SHP77 (cell line): ENCODE data around the gene HRC.
"Not testable (repeated sequence)": the region's sequence is repeated elsewhere in the genome, so short reads cannot be mapped to it uniquely, and the experiment has no call there.

Experiments used
- DNase-seq, 2 experiments: peaks; one replicate each; lab custom pipeline; 2025; lab: John Stamatoyannopoulos, UW

Gene HRC

GRCh38 chr19:49160450-49161189, 5.4 kb upstream of the HRC start:
- no peak for DNase-seq

GRCh38 chr19:49157445-49158224, 2.4 kb upstream of the HRC start, which contains the start of gene TRPM4:
TRPM4 (plus strand) TSS chr19:49157792; CDS start chr19:49157867, 75 bp downstream.
- peak; percentile 49 to 78 for DNase-seq

- no peak for DNase-seq
Observed at GRCh38 chr19:49155820-49156346, 687 bp upstream of the HRC start.

GRCh38 chr19:49154279-49154678, 917 bp downstream of the HRC start:
- no peak for DNase-seq

- DNase-seq = no peak
Observed at GRCh38 chr19:49153167-49153809, 1.9 kb downstream of the HRC start.

GRCh38 chr19:49152119-49152550, 3.1 kb downstream of the HRC start:
- DNase-seq = no peak

- peak; percentile 77 to 84 for DNase-seq
Observed at GRCh38 chr19:49151267-49152118, 3.7 kb downstream of the HRC start.

GRCh38 chr19:49150944-49151243, 4.3 kb downstream of the HRC start:
- DNase-seq = no peak

GRCh38 chr19:49150106-49150943, 4.9 kb downstream of the HRC start:
- peak; percentile 81 to 87 for DNase-seq

- peak; percentile 50 to 58 for DNase-seq
Observed at GRCh38 chr19:49149652-49150105, 5.5 kb downstream of the HRC start.

GRCh38 chr19:49148784-49149651, 6.2 kb downstream of the HRC start:
- peak; percentile 80 to 90 for DNase-seq

- DNase-seq = no peak
Observed at GRCh38 chr19:49148044-49148682, 7.0 kb downstream of the HRC start.

- not testable (repeated sequence) for DNase-seq
Observed at GRCh38 chr19:49146408-49146770, 8.8 kb downstream of the HRC start.

- peak; percentile 33 to 37 for DNase-seq
Observed at GRCh38 chr19:49145573-49146407, 9.4 kb downstream of the HRC start.

GRCh38 chr19:49142866-49143335, 12.3 kb downstream of the HRC start:
- peak; percentile 81 to 86 for DNase-seq

- no peak for DNase-seq
Observed at GRCh38 chr19:49141352-49141751, 13.8 kb downstream of the HRC start.

- no peak for DNase-seq
Observed at GRCh38 chr19:49140951-49141350, 14.2 kb downstream of the HRC start.

GRCh38 chr19:49136771-49137171, 18.4 kb downstream of the HRC start:
- no peak for DNase-seq
